C4-2B (cell line): ENCODE data around the gene SORCS2.

ENCODE experiments used
- ZFX ChIP-seq: fragments of 450-650 bp; IDR thresholded peaks from 2 replicates; pipeline ENCODE4 v1.6.1; 2017
- TF ChIP-seq, protein P1 (sequence below): fragments of 450-650 bp; conservative IDR thresholded peaks from 2 replicates; pipeline ENCODE4 v1.5.1; 2017; ENCODE audit warnings: mild to moderate bottlenecking

DNA sequence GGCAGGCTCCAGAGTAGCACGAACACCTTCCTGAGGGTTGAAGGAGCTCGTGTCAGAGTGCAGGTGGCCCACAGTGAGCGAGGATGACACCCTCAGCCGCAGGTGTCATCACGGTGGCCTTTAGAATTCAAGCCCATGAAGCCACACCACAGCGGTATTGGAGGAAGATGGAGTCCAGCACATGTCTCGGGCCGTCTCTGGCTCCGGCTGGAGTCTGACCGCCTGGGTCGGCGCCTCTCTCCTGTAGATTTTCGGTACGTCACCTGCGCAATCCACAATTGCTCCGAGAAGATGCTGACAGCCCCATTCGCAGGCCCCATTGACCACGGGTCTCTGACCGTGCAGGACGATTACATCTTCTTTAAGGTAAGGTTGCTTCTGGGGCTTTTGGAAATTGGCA is 471.8 kb downstream of the SORCS2 start:
- TF ChIP-seq, protein P1, sequence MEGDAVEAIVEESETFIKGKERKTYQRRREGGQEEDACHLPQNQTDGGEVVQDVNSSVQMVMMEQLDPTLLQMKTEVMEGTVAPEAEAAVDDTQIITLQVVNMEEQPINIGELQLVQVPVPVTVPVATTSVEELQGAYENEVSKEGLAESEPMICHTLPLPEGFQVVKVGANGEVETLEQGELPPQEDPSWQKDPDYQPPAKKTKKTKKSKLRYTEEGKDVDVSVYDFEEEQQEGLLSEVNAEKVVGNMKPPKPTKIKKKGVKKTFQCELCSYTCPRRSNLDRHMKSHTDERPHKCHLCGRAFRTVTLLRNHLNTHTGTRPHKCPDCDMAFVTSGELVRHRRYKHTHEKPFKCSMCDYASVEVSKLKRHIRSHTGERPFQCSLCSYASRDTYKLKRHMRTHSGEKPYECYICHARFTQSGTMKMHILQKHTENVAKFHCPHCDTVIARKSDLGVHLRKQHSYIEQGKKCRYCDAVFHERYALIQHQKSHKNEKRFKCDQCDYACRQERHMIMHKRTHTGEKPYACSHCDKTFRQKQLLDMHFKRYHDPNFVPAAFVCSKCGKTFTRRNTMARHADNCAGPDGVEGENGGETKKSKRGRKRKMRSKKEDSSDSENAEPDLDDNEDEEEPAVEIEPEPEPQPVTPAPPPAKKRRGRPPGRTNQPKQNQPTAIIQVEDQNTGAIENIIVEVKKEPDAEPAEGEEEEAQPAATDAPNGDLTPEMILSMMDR: no peak
- no peak for TF ChIP-seq ZFX
